H9 (cell line): Measurements from ENCODE around the gene NAA25. TPM values are rescaled to one million over a fixed set of nuclear protein-coding genes. Genes with fewer than 3 reads are reported as not detected.

Source experiments
- DNase-seq: peaks from one replicate; pipeline ENCODE4 v3.0.0-alpha.2; 2017
- H2AFZ ChIP-seq: one replicate; pipeline ENCODE4 v1.6.1; 2013; ENCODE audit warnings: mild to moderate bottlenecking, low read length, control low read depth, moderate library complexity
- H2AK5ac ChIP-seq: 2 replicates; pipeline ENCODE4 v1.6.1; 2013; ENCODE audit warnings: low read length, control low read depth, mixed read lengths; ENCODE audit not compliant: insufficient read length
- H2BK120ac ChIP-seq: one replicate; pipeline ENCODE4 v1.6.1; 2013; ENCODE audit warnings: low read depth, mild to moderate bottlenecking, low read length, control low read depth, inconsistent platforms; ENCODE audit not compliant: poor library complexity, severe bottlenecking
- H2BK12ac ChIP-seq: 2 replicates; pipeline ENCODE4 v1.6.1; 2013; ENCODE audit warnings: low read length, control low read depth, mixed read lengths, low read depth; ENCODE audit not compliant: insufficient read length
- H2BK15ac ChIP-seq: 2 replicates; pipeline ENCODE4 v1.6.1; 2013; ENCODE audit warnings: low read depth, low read length, control low read depth
- H2BK20ac ChIP-seq: one replicate; pipeline ENCODE4 v1.6.1; 2013; ENCODE audit warnings: low read depth, mild to moderate bottlenecking, low read length, control low read depth, inconsistent platforms; ENCODE audit not compliant: poor library complexity, severe bottlenecking
- H2BK5ac ChIP-seq: 2 replicates; pipeline ENCODE4 v1.6.1; 2013; ENCODE audit warnings: low read length, control low read depth, mixed read lengths; ENCODE audit not compliant: insufficient read length
- H3K14ac ChIP-seq: 2 replicates; pipeline ENCODE4 v1.6.1; 2013; ENCODE audit warnings: low read length, control low read depth; ENCODE audit not compliant: insufficient read depth
- H3K18ac ChIP-seq: 2 replicates; pipeline ENCODE4 v1.6.1; 2013; ENCODE audit warnings: low read depth, mild to moderate bottlenecking, mixed read lengths, low read length, control low read depth; ENCODE audit not compliant: insufficient read length
- H3K23ac ChIP-seq: 2 replicates; pipeline ENCODE4 v1.6.1; 2013; ENCODE audit warnings: low read length, control low read depth, mixed read lengths, low read depth; ENCODE audit not compliant: insufficient read length
- H3K23me2 ChIP-seq: 2 replicates; pipeline ENCODE4 v1.6.1; 2013; ENCODE audit warnings: low read depth, mild to moderate bottlenecking, mixed read lengths, low read length, control low read depth; ENCODE audit not compliant: insufficient read length, poor library complexity, severe bottlenecking
- H3K27ac ChIP-seq: 2 replicates; pipeline ENCODE4 v1.5.1; 2013; ENCODE audit warnings: low read length, control low read depth, mixed read lengths, low read depth; ENCODE audit not compliant: insufficient read length
- H3K27me3 ChIP-seq: 2 replicates; pipeline ENCODE4 v1.6.1; 2013; ENCODE audit warnings: low read length, control low read depth, inconsistent platforms; ENCODE audit not compliant: insufficient read depth
- H3K4ac ChIP-seq: 2 replicates; pipeline ENCODE4 v1.6.1; 2013; ENCODE audit warnings: low read depth, mild to moderate bottlenecking, control low read depth, inconsistent platforms, low read length, moderate library complexity
- H3K4me1 ChIP-seq: 2 replicates; pipeline ENCODE4 v1.6.1; 2013; ENCODE audit warnings: low read length, control low read depth, inconsistent platforms; ENCODE audit not compliant: insufficient read depth
- H3K4me2 ChIP-seq: 2 replicates; pipeline ENCODE4 v1.6.1; 2013; ENCODE audit warnings: low read length, control low read depth, mixed read lengths; ENCODE audit not compliant: insufficient read length, insufficient read depth
- H3K56ac ChIP-seq: 2 replicates; pipeline ENCODE4 v1.6.1; 2013; ENCODE audit warnings: low read depth, mild to moderate bottlenecking, mixed read lengths, low read length, control low read depth; ENCODE audit not compliant: insufficient read length
- H3K79me1 ChIP-seq: 2 replicates; pipeline ENCODE4 v1.6.1; 2013; ENCODE audit warnings: low read depth, mild to moderate bottlenecking, moderate library complexity, low read length, control low read depth, inconsistent platforms; ENCODE audit not compliant: insufficient read depth, poor library complexity, severe bottlenecking
- H3K79me2 ChIP-seq: 2 replicates; pipeline ENCODE4 v1.6.1; 2013; ENCODE audit warnings: low read length, control low read depth, inconsistent platforms; ENCODE audit not compliant: insufficient read depth
- H3K9ac ChIP-seq: 2 replicates; pipeline ENCODE4 v1.6.1; 2013; ENCODE audit warnings: low read length, control low read depth, mixed read lengths; ENCODE audit not compliant: insufficient read length; ENCODE audit errors: extremely low read depth
- H3K9me3 ChIP-seq: one replicate; pipeline ENCODE4 v1.6.1; 2013; ENCODE audit warnings: low read depth, low read length, inconsistent platforms; ENCODE audit not compliant: control insufficient read depth
- H3T11ph ChIP-seq: one replicate; pipeline ENCODE4 v1.6.1; 2013; ENCODE audit warnings: mild to moderate bottlenecking, low read length, control low read depth, inconsistent platforms
- H4K20me1 ChIP-seq: one replicate; pipeline ENCODE4 v1.6.1; 2013; ENCODE audit not compliant: control insufficient read depth, insufficient read length, insufficient read depth
- H4K5ac ChIP-seq: 2 replicates; pipeline ENCODE4 v1.6.1; 2013; ENCODE audit warnings: low read depth, mild to moderate bottlenecking, mixed read lengths, low read length, control low read depth; ENCODE audit not compliant: insufficient read length
- H4K8ac ChIP-seq: replicated peaks from 2 replicates; pipeline ENCODE4 v1.6.1; 2013; ENCODE audit warnings: low read length, control low read depth, mixed read lengths, low read depth; ENCODE audit not compliant: insufficient read length
- H4K91ac ChIP-seq: 2 replicates; pipeline ENCODE4 v1.6.1; 2013; ENCODE audit warnings: low read depth, mild to moderate bottlenecking, moderate library complexity, mixed read lengths, low read length, control low read depth; ENCODE audit not compliant: insufficient read length
- H3K27ac Mint-ChIP-seq, 3 experiments: 2 replicates in 2 of 3; 3 replicates in 1 of 3; pipeline ENCODE4 v1.8.0; 2020 to 2021; ENCODE audit warnings: mixed read lengths in 3 of 3, mild to moderate bottlenecking in 1 of 3, moderate library complexity in 1 of 3
- H3K27me3 Mint-ChIP-seq: 2 replicates; pipeline ENCODE4 v1.8.0; 2021; ENCODE audit warnings: low read depth, mild to moderate bottlenecking, moderate library complexity, mixed read lengths
- H3K36me3 Mint-ChIP-seq, 3 experiments: 2 replicates in 2 of 3; 3 replicates in 1 of 3; pipeline ENCODE4 v1.8.0; 2020 to 2021; ENCODE audit warnings: low read depth in 3 of 3, mixed read lengths in 3 of 3; ENCODE audit not compliant: insufficient read depth in 1 of 3
- H3K4me1 Mint-ChIP-seq, 2 experiments: 2 replicates each; pipeline ENCODE4 v1.8.0; 2020; ENCODE audit warnings: mixed read lengths in 2 of 2
- H3K4me3 Mint-ChIP-seq, 2 experiments: 2 replicates in 1 of 2; 3 replicates in 1 of 2; pipeline ENCODE4 v1.8.0; 2020 to 2021; ENCODE audit warnings: mild to moderate bottlenecking in 2 of 2, mixed read lengths in 2 of 2, moderate library complexity in 1 of 2
- H3K9me3 Mint-ChIP-seq, 2 experiments: 2 replicates in 1 of 2; 3 replicates in 1 of 2; pipeline ENCODE4 v1.8.0; 2020; ENCODE audit warnings: mild to moderate bottlenecking in 2 of 2, mixed read lengths in 2 of 2, moderate library complexity in 1 of 2
- CTCF ChIP-seq: fragments of 200-600 bp; sonication (generic); conservative IDR thresholded peaks from 3 replicates; pipeline ENCODE4 v1.8.0; 2021; ENCODE audit warnings: antibody characterized with exemption, mild to moderate bottlenecking
- WGBS: extraction: QIAGEN DNeasy Blood & Tissue Kit; methylation state at CpG from one replicate; pipeline ENCODE4 v1.1.7; 2013; ENCODE audit warnings: missing lambda C conversion rate, low lambda C conversion rate, mixed read lengths; ENCODE audit not compliant: insufficient read length; ENCODE audit errors: extremely low coverage; 5-methylcytosine and 5-hydroxymethylcytosine counted together
- total RNA-seq: library from RNA; stranded (reverse); gene quantifications from 2 replicates; pipeline ENCODE4 v1.2.1, GENCODE V29; 2021

The NAA25 gene
- total RNA-seq, 1 experiment from 2014 or later: 57.1 TPM

DNA sequence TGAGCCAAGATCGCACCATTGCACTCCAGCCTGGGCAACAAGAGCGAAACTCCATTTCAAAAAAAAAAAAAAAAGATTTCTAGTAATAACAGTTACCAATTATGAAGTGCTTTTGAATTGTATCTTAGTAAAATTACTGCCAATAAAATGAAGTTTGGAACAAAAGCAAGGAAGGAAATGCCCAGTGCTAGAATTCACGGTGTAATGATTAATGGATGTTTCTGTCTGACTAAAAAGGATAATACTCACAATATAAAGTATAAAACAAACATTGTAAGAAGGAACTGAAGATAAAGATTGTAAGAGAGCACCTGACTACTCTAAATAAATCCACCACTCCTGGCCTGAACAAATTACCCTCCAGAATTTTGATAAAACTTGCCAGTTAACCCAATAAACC lies 99.7 kb downstream of the NAA25 start:
- Mint-ChIP-seq H3K36me3 (peaks cover 4 to 7% (median 4%) of the 10 kb centered on the region in 3 experiments), H3K27me3 (no peaks in the 10 kb centered on the region; the same call in 1 of the 2 replicates), H3K27ac (no peak overlapping the region), H3K4me3 (no peak overlapping the region), H3K9me3 (no peaks in the 10 kb centered on the region), H3K4me1 (peaks cover 28 to 35% of the 10 kb centered on the region in 2 experiments)
- H3K4ac ChIP-seq: no peak overlapping the region
- H3K23ac ChIP-seq: no peak overlapping the region
- H3K23me2 ChIP-seq: peaks cover 3% of the 10 kb centered on the region
- no peak overlapping the region for H3T11ph ChIP-seq
- H3K79me2 ChIP-seq: no peaks in the 10 kb centered on the region; the same call in 1 of the 2 replicates
- no peak overlapping the region for H3K4me2 ChIP-seq
- H2BK12ac ChIP-seq: no peak overlapping the region
- H3K18ac ChIP-seq: no peak overlapping the region
- H3K4me1 ChIP-seq: no peaks in the 10 kb centered on the region
- H3K79me1 ChIP-seq: peaks cover 5% of the 10 kb centered on the region
- H2BK5ac ChIP-seq: no peak overlapping the region
- H2BK20ac ChIP-seq: no peak overlapping the region
- no peak overlapping the region for H3K56ac ChIP-seq
- no peak overlapping the region for H3K9ac ChIP-seq
- H4K91ac ChIP-seq: no peak overlapping the region
- H2AFZ ChIP-seq: no peak overlapping the region
- H3K9me3 ChIP-seq: no peaks in the 10 kb centered on the region
- DNase-seq: no peak
- WGBS: no CpG with 5 or more reads among the region's 3 CpGs
- H2AK5ac ChIP-seq: no peak overlapping the region
- no peaks in the 10 kb centered on the region for H4K20me1 ChIP-seq
- H3K27me3 ChIP-seq: no peaks in the 10 kb centered on the region
- no peak overlapping the region for H4K5ac ChIP-seq
- no peak overlapping the region for H2BK120ac ChIP-seq
- no peak overlapping the region for H3K27ac ChIP-seq
- no peak overlapping the region for H2BK15ac ChIP-seq
- TF ChIP-seq CTCF: no peak
- no peak overlapping the region for H3K14ac ChIP-seq
- no peak overlapping the region for H4K8ac ChIP-seq
